ENCODE data around the gene TULP1.

Gene TULP1

DNA sequence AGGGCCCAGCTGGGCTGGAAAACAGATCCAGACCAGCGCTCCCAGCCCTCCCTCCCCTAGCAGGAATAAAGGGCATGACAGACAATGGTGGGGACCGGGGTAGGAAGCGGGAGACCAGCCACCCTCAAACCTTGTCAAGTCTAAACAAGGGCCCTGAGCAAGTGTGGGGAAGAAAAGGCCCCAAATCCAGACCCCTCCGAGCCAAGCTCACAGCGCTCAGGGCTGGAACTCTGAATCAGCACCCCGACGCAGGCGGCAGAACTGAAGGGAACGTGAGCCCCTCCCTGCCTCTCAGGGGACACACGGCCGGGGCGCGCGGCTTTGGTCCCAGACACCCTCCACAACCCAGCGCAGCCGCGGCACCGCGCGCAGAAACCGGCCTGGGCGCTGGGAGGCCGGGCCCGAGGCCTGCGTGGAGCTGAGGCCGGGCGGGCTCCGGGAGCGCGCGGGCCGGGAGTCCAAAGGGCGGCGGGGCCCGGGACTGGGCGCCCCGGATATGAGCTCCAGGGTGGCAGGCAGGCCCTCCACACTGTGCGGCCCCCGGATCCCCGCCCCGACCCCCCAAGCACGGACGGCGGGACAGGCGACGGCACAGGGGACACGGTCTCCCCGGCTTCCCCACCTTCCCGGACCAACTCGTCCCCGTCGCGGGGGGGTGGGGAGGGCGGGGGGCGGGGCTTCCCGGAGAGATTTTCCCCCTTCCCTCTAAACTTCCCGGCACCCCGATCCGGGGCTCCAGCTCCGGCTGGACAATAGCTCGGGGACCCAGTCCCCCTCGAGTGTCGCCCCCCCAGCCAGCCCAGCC lies 16.5 kb downstream of the TULP1 start:
- DNase-seq: no peak

DNA sequence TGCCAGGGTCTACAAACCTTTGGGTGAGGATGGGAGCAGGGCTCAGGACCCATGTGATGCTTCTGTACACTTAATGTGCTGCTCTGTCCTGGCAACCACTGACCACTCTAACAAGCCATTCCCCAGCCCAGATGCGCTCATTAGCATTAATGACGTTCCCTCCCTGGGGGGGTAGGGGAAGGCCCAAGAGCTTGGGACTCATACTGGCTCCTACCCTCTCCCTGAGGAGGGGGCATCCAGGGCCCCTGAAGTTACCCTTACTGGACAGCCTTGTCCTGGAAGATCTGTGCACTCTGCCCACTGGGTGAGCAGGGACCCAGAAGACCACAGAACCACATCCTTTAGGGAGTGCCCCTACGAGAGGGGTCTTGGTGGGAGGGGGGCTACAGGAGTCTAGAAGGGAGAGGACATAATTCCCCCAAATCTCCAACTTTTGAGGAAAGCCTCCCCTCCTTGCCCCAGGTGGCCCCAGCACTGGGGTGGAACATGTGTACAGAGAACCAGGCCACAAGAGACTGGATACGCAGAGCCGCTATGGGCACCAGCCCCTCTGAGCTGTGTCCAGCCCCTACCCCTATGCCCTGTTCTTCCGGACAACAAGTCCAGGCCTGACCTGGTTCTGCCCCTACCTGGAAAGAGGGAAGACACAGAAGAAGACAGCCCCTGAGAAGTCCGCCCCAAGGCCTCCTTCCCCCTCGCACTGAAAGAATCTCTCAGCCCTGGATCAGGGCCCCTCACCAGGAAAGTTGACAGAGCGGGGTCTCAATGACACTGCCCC lies 17.2 kb downstream of the TULP1 start:
- no peak for DNase-seq

DNA sequence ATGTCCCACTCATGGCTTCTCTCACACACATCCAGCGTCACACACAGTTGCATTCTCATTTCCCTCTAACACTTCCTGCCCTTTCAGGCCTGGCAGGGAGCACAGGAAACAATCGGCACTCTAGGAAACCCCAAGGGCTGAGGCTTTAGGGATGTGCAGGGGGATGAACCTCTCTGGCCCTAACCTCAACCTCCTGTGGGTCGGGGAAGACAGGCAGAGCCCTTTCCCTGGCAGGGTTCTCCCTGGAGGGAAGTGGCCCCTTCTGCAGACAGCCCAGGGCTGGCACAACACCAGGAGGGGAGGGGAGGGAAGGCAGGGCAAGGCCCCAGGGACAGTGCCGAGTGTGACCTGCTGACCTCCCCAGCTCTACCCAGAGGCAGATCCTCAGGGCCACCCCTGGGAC lies 18.5 kb downstream of the TULP1 start:
- DNase-seq: no peak

DNA sequence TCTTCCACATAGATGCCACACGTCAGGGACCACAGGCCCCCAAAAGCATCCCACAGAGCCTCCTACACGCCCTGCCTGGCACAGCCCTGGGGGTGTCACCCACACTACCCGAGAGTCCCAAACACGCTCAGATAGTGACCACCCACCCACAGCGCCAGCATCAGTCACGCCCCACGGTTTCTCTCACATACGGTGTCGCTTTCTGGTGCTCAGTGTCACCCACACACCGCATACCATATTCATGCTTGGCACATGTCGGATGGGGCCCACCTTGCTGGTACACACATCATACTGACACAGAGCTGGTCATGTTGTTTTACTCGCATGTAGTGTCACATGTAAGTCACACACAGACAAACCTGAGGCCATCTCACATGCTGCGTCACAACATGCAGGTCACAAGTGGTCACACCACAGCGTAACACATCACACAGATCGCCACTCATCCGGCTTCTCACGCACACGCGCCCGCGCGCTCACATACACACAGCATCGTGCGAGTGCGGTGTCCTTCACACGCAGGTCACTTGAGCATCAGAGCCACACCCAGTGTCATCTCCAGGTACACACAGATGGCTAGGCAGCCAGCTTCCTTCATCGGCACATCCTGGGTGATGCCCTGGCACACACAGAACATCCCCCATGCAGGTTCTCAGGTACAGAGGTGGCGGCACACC lies 19.3 kb downstream of the TULP1 start:
- DNase-seq: no peak

DNA sequence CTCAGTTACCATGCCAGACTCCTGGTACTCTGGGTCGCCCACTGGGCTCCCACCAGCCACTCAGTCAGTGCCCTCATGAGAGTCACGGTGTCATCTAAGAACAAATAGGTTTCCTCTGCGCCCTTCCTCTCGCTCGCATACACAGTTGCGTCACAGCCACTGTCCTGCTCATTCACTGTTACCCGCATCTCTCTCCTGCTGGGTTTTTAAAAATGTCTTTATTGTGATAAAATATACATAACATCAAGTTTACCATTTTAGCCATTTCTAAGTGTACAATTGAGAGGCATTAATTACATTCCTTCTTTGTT lies 19.8 kb downstream of the TULP1 start:
- DNase-seq: no peak

DNA sequence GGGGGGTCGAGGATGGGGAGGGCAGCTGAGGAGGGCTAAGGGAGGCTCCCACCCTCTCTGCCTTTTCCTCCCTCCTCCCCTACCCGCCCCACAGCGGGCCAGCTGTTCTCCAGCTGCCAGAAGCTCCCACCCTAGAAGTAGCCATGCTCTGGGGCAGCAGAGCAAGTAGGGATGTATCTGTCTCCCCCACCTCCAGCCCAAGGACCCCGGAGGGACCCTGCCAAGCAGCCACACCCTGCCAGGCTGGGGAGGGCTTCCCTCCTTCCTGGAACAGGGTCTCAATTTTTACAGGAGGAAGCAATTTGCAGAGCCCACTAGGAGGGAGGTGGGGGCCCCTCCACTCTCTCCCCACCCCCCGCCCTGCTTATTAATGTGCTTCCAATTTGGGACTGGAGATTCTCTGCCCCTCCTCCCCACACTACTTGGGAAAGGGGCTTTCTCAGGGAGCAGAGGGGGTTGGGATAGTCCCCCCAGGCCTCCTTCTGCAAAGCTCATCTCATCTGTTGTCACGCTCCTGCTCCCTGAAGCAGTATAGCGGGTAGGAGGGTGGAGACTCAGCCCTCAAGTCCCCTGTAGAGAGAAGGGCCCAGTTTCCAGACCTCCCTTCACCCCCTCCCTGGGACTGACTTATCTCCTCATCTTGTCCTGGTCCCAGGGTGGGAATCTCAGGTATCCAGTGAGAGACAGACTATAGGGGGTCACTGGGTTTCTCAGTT lies 20.3 kb downstream of the TULP1 start:
- DNase-seq: no peak

DNA sequence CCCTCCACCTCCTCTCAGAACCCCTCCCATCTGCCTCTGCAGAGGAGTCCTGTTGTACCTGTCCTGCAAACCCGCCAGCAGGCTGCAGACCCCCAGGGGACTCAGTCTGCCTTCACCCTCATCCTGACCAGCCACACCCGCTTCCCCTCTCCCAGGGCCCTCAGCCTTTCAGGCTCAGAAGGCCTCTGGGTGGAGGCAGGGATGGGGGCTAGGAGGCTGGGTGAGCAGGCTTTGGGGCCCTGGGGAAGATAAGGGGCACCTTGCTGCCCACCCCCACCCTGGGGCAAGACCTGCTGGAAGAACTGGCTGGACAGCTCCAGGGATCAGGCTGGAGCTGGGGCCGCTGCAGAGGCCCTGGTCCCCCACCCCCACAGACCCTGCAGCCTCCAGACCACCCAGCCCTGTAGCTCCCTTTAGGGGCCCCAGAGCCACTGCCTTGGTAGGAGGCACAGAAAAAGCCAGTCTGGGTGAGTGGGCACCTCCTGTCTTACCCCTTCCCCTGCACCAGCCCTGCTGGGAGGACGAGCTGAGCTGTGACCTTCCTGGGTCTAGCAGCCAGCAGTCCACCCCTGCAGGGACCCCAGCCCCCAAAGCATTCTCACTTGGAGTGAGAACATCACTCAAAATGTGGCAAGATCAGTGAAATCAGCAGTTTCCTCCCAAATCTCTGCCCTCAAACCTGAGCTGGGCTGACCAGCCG lies 21.0 kb downstream of the TULP1 start:
- no peak for DNase-seq

DNA sequence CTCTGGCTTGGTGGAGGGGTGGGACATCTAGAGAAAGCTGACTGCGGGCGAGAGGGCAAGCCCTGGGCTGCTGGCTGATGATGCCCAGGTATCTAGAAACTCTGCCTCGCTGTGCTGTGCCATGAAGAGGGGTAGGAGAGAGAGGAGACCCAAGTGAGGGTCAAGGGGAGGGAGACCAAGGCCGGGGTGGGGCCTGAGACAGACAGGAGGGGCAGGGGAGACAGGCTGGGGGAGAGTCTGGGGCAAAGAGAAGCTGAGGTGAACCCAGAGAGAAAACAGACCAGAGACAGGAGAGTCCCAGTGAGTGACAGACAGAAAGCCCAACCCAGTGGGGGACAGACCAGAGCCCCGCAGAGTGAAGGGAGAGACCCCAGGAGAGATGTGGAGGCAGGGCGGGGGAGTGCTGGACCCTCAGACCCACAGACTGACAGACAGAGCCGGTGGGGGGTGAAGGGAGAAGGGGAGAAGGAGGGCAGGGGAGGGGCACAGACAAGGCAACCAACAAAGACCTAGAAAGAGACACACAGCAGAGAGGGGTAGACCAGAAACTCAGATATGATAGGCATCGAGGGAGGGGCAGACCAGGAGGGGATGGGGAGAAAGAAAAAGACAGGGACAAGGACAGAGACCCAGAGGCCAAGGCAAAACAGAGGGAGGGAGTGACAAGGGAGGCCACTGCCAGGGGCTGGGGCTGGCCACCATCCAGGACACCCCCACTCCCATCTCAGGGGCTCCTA lies 21.7 kb downstream of the TULP1 start:
- DNase-seq: no peak

DNA sequence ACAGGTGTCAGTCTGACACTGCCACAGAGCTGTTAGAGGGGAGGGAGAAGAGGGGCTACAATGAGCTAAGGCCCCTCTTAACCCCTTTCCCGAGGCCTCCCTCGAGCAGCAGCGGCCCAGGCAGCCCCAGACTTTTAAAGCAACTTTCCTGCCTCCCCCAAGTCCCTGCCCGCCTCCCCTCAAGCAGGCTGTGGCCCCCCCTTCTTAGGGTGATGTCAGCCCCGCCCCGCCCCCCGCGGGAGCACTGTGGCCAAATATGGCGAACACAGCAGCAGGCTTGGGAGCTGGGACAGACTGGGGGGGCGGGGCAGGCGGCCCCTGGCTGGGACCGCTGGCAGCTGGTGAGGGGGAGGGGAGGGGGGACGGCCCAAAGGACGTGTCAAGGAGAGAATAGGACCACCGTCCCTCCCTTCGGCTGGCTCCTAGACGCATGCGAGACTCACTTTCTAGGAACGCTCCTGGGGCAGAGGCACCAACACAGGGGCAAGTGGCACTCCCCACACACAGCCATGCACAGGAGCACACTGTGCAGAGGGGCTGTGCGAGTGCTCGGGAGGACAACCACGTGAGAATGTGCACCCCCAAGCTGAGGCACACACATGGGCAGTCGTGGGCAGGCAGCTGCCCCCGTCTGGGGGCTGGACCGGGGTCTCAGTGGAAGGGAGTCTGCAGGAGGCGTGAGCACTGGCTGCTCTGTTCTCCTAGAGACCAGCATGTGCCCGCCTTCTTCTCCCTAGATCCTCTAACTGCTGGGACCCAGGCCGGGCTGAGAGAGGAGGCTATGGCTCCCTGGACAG lies 22.5 kb downstream of the TULP1 start:
- DNase-seq: no peak

DNA sequence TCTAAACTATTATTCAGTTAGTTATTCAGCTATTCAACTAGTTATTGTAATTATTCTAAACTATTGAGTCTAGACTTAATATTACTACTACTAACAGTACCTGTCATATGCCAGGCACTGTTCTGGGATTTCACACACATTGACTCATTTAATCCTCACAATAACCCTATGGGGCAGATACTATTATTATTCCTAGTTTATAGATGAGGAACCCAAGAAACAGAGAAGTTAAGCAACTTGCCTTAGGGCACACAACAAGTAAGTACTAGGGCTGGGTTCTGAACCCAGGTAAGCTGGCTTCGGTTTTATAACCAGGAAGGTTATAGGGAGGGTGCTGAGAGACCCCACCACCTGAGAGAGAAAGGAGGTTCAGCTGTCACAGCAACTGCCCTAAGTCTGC lies 23.6 kb downstream of the TULP1 start:
- DNase-seq: no peak

DNA sequence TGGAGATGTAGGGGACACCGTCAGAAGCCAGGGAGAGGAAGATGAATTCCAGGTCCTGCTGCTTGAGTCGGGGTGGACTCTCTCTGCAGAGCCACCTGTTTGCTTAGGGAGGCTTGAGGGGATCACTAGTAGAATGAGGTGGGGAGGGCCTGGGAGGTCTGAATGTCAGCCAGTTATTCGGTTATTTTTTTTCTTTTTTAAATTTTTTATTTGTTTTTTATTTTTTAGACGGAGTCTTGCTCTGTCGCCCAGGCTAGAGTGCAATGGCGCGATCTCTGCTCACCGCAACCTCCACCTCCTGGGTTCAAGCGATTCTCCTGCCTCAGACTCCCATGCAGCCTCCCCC lies 24.2 kb downstream of the TULP1 start:
- DNase-seq: no peak

DNA sequence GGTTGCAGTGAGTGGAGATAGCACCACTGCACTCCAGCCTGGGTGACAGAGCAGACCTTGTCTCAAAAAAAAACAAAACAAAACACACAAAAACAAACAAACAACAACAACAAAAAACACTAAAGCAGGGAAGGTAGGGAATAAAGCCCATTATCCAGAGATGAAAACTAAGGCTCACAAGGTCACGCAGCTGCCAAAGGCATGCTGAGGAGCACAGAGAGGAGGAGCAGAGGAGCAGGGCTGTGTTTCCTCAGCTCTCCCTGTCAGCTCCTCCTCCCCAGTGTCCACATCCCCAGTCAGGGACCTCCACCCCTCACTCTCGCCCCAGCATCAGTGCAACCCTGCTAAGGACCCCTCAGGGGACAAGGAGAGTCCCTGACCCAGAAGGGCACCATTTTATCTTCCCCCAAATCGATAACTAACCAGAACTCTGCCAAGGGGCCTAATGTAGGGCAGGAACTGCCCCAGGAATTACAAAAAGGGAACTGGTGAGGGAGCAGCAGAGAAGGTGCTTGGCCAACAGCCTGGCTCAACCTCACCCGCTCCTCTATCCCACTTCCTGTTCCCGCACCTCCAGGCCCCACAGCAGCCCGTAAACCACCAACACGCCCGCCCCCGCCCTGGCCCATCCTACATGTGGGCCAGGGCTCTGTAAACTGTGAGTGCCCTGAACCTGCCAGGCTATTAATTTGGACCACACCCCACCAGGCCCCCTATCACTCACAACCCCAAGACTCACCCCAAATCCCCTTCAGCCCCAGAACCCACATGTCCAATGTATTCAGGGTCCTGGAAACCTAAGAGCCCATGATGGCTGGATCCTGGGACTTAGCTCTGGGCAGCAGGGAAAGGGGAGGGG lies 24.8 kb downstream of the TULP1 start:
- no peak for DNase-seq

DNA sequence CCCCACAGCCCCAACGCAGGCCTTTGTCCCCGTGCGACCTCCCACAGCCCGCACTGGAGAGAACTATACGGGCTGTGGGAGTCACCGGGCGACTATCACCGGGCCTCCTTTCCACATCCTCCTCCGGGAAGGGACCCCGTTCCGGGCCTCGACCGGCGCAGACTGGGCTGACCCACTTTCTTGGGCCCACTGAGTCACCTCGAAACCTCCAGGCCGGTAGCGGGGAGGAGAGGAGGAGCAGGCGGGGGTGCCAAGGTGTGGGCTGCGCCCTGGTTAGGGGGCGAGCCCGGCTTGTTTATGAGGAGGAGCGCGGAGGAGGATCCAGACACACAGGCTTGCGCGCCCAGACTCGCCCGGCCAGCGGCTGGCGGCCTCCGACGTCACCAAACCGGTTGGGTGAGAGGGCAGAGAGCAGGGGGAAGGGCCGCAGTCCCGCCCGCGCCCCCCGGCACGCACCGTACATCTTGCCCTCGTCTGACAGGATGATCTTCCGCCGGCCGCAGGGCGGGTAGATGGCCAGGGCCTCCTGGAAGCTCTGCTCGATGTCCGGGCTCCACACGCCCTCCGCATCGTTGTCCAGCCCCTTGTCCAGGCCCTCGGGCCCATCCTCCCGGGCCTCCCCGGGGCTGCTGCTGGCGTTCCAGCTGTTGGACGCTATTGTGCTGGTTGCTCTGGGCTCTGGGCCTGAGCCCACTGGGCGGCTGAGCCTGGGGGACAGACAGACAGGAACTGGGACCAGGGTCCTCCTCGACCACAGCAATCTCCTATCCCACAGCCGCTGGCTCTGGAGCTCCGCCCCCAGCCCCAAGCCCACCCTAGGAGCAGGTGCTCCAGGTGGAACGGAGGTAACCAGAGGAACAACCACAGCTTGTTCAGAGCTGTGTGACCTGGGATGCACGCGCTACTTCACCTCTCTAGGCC lies 26.4 kb downstream of the TULP1 start:
- peak; percentile 69 for DNase-seq

DNA sequence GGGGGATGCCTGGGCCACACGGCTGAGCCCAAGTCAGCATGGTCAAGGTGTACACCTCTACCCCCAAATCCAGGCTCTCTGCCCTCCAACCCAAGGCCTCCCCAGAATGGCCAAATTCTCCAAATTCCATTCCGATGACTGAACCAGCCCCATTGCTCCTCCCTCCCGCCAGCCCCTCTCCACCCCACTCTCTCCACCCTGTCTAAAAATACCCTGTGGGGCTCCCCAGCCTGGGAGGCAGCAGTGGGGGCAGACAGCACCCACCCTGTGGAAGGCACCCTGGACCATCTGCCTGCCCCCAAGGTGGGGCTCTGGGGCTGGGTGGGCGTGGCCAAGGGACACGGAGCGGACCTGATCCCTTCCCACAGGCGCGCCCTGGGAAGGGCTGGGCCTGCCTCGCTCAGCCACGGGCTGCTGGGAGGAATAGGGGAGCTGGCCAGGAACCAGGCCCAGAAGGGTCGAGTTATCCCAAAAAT lies 27.3 kb downstream of the TULP1 start:
- no peak for DNase-seq

DNA sequence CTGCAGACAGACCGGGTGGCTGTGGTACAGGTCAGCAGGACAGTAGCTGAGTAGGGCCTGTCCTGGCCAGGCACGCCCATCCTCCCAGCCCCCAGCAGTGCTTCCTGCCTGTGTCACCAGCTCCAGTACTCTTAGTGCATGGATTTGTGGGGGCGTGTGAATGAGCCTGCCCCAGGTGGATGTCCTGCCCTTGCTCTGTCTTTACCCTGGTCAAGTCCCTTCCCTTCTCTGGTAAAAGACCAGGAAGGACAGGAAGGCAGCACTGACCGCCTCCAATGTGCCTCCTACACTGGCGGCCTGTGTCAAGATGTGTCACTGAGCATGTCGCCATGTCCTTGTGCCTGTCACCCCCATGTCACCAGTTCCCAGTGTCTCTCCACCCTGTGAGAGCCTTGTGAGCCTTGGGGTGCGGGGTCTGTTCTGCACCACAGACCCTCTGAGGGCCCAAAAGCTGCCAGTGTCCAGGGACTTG lies 27.7 kb downstream of the TULP1 start:
- no peak for DNase-seq

DNA sequence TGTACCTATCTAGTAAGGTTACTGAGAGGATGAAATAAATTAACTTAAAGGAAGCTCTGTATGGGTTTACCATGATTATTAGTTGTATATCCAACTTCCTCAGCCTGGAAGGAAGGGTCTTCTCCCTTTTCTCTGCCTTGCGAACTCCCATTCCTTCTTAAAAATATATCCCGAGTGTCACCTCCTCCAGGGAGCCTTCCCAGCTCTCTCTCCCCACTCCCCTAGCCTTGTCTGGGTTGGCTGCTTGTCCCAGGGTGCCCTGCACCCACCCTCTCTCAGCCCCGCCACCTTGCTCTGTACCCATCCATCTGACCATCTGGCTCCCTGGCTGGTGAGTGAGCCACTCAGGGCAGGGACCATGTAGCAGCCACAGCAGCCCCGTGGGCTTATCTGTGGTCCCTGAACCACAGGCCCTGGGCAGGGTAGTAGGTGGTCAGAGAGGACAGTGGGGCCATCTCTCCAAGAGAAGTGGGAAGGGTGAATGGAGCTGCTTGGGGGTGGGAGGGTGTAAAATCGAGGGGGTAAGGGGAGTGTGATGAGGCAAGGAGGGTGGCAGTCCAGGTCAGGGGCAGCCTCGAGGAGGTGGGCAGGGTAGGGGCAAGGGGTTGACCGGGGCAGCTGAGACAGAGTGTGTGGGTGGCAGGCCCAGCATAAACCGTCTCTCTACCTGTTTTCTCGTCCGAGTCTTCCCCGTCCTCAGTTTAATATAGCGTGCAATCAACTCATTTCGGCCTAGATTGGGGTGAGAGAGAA lies 28.6 kb downstream of the TULP1 start:
- no peak for DNase-seq

DNA sequence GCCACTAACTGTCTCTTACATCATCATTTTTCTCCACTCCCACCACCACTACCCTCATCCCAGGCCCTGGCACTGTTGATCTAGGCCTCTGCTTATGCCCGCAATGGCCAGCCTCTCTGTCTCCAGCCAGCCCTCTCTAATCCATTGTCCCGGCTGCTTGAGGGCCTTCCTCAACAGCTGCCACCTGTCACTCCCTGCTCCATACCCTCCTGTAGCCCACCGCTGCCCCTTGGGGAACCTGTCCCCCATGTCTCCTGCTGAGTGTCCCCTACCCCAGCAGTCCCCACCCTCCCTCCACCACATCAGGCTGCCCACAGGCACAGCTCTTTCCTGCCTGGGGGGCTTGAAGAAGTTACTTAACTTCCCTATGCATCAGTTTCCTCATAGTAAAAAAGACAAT lies 29.2 kb downstream of the TULP1 start:
- no peak for DNase-seq

DNA sequence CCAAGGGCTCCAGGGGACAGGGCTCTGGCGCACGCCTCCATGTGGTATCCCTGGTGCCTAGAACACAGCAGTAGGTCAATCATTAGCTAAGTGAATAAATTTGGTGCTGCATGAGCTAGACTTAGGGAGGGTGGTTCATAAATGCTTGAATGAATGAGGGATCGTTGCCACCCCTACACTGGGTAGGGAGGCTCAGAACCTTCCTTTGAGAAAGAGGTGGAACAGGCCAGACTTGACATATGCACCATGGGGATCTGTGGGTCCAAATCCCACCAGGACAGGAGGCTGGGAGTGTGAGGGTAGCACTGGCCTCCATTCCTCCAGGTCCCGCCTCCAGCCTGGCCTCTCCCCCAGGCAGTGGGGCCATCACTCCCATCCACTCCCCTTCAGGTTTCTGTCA lies 29.6 kb downstream of the TULP1 start:
- DNase-seq: no peak
